K562 (cell line): ENCODE results near the gene NMT1. TPM values are rescaled to one million over a fixed set of nuclear protein-coding genes. Genes with fewer than 3 reads are reported as not detected.

Experiments used
- ATAC-seq: fragments of 200-7000 bp; cut with Tn5 transposase; 3 replicates; pipeline ENCODE4 v1.9.1; 2020; ENCODE audit warnings: moderate library complexity
- BruUV-seq: library from RNA; stranded (reverse); fragments of 400-500 nt; replicated peaks from 2 replicates; lab custom pipeline; 2021; lab: Mats Ljungman, UMichigan
- CTCF ChIA-PET: fragments of 300-600 bp; formaldehyde crosslinking; extraction: SDS; loops from one replicate; lab custom pipeline; 2021; ENCODE audit warnings: low intra/inter-chr PET ratio; lab: Yijun Ruan, JAX
- POLR2A ChIA-PET: fragments of 300-600, 350-650 bp; sonication (Branson Sonifier 250); formaldehyde crosslinking; extraction: SDS; loops from one replicate; lab custom pipeline; 2021; ENCODE audit warnings: antibody characterized with exemption, inconsistent platforms; lab: Yijun Ruan, JAX
- DNase-seq, 4 experiments: peaks; one replicate each; pipeline versions ENCODE4 v3.0.0 to v3.0.0-alpha.2; 2011 to 2018; ENCODE audit warnings: low spot score in 3 of 4, mixed read lengths in 3 of 4; ENCODE audit errors: extremely low read depth in 1 of 4
- FAIRE-seq: peaks from 2 replicates; lab custom pipeline; 2011; peaks lifted over from hg19 to GRCh38; lab: Jason Lieb, UNC
- H2AFZ ChIP-seq: 2 replicates; pipeline ENCODE4 v1.6.0; 2011; ENCODE audit warnings: low read depth, low read length, control low read depth, inconsistent platforms
- H3K27ac ChIP-seq: fragments of 200-600 bp; 3 replicates; pipeline ENCODE4 v1.8.0; 2011; ENCODE audit warnings: low read depth, mild to moderate bottlenecking, control low read depth, inconsistent platforms, low read length, moderate library complexity, mixed read lengths; ENCODE audit errors: extremely low read depth
- H3K27me3 ChIP-seq, 2 experiments: fragments of 300-600 bp in 1 of 2; 2 replicates in 1 of 2; 3 replicates in 1 of 2; pipeline versions ENCODE4 v1.6.0 to v1.8.0; 2011; ENCODE audit warnings: inconsistent platforms in 2 of 2, low read length in 2 of 2, mild to moderate bottlenecking in 1 of 2, mixed read lengths in 1 of 2, moderate library complexity in 1 of 2; ENCODE audit not compliant: control insufficient read depth in 2 of 2, insufficient read depth in 2 of 2
- H3K36me3 ChIP-seq: fragments of 300-600 bp; 3 replicates; pipeline ENCODE4 v1.8.0; 2011; ENCODE audit warnings: mild to moderate bottlenecking, low read length, inconsistent platforms; ENCODE audit not compliant: control insufficient read depth, insufficient read depth
- H3K4me1 ChIP-seq, 2 experiments: fragments of 200-600 bp in 1 of 2; replicated peaks in 1 of 2; 2 replicates in 1 of 2; 3 replicates in 1 of 2; pipeline versions ENCODE4 v1.5.1 to v1.8.0; 2011; ENCODE audit warnings: inconsistent platforms in 2 of 2, low read length in 2 of 2, mild to moderate bottlenecking in 1 of 2, mixed read lengths in 1 of 2, moderate library complexity in 1 of 2; ENCODE audit not compliant: control insufficient read depth in 2 of 2, insufficient read depth in 2 of 2
- H3K4me2 ChIP-seq: 2 replicates; pipeline ENCODE4 v1.6.1; 2011; ENCODE audit warnings: low read length, control low read depth, inconsistent platforms, mixed read lengths; ENCODE audit not compliant: insufficient read depth
- H3K4me3 ChIP-seq: fragments of 200-600 bp; sonication (generic), shearing (Covaris generic); 2 replicates; pipeline ENCODE4 v1.5.1; 2016; ENCODE audit warnings: control low read depth, inconsistent platforms
- H3K79me2 ChIP-seq: fragments of 200-600 bp; 3 replicates; pipeline ENCODE4 v1.8.0; 2011; ENCODE audit warnings: low read length, inconsistent platforms; ENCODE audit not compliant: control insufficient read depth, insufficient read depth
- H3K9ac ChIP-seq, 2 experiments: 2 replicates each; pipeline versions ENCODE4 v1.6.0 to v1.6.1; 2011; ENCODE audit warnings: low read depth in 2 of 2, low read length in 2 of 2, control low read depth in 1 of 2, inconsistent platforms in 1 of 2, mild to moderate bottlenecking in 1 of 2, mixed read lengths in 1 of 2; ENCODE audit not compliant: insufficient read depth in 1 of 2
- H3K9me1 ChIP-seq: one replicate; pipeline ENCODE4 v1.6.0; 2011; ENCODE audit warnings: inconsistent platforms, mild to moderate bottlenecking, low read length, moderate library complexity; ENCODE audit not compliant: control insufficient read depth, insufficient read depth
- H3K9me3 ChIP-seq: replicated peaks from 2 replicates; pipeline ENCODE4 v1.5.1; 2011; ENCODE audit warnings: low read depth, low read length, inconsistent platforms; ENCODE audit not compliant: control insufficient read depth, insufficient read depth
- H4K20me1 ChIP-seq: replicated peaks from 2 replicates; pipeline ENCODE4 v1.6.1; 2011; ENCODE audit warnings: low read length, inconsistent platforms, mixed read lengths; ENCODE audit not compliant: control insufficient read depth, insufficient read depth
- RFX1 ChIP-seq: fragments of 450-650 bp; IDR thresholded peaks from 2 replicates; pipeline ENCODE4 v1.6.1; 2016; ENCODE audit warnings: mild to moderate bottlenecking, moderate library complexity
- SFPQ ChIP-seq: fragments of 200-400 bp; formaldehyde crosslinking; IDR thresholded peaks from 2 replicates; pipeline ENCODE4 v1.6.1; 2017; ENCODE audit warnings: mild to moderate bottlenecking, low read depth, low read length, moderate library complexity
- THRAP3 ChIP-seq: fragments of 450-650 bp; IDR thresholded peaks from 2 replicates; pipeline ENCODE4 v1.6.1; 2016; ENCODE audit warnings: mild to moderate bottlenecking, inconsistent platforms, borderline replicate concordance
- WGBS: fragments of 100-300 bp; shearing (Covaris generic); methylation state at CpG from one replicate; pipeline ENCODE4 v1.1.6; 2016; ENCODE audit warnings: low coverage, mixed read lengths; ENCODE audit not compliant: insufficient coverage; ENCODE audit errors: missing lambda C conversion rate; 5-methylcytosine and 5-hydroxymethylcytosine counted together
- in situ Hi-C: fragments of 300-500 bp; cut with MboI; formaldehyde crosslinking; loops from 4 replicates; pipeline ENCODE4 v1.15.0; 2018; ENCODE audit warnings: inconsistent platforms, mixed read lengths
- intact Hi-C: fragments of 100-400 bp; cut with micrococcal nuclease; formaldehyde crosslinking; loops from 2 replicates; pipeline ENCODE4 v1.14.2; 2022
- polyA plus RNA-seq, 8 experiments: library from polyadenylated mRNA; depleted of rRNA in 4 of 8; stranded (reverse) in 5 of 8; unstranded in 3 of 8; fragments of >200 nt; fragmentation: Nextera tagmentation in 2 of 8; fragmentation: Illumina TruSeq in 1 of 8; extraction: Ambion mirVana in 2 of 8; extraction: Trizol in 1 of 8; gene quantifications; 2 replicates each; pipeline versions ENCODE4 v1.2.1 to v1.2.3, GENCODE V29; 2011 to 2014; ENCODE audit warnings: inconsistent platforms in 1 of 8, missing spikeins in 1 of 8
- total RNA-seq, 7 experiments: library from RNA; depleted of rRNA in 6 of 7; stranded (reverse); fragments of >200 nt in 6 of 7; fragmentation: Illumina TruSeq in 2 of 7; extraction: Trizol in 2 of 7; gene quantifications; 2 replicates each; pipeline versions ENCODE4 v1.2.1 to v1.2.3, GENCODE V29; 2011 to 2021; ENCODE audit warnings: low replicate concordance in 1 of 7
- TF ChIP-seq, protein P1 (sequence below): fragments of 250-450 bp; sonication (Bioruptor Pico); IDR thresholded peaks from 2 replicates; pipeline ENCODE4 v1.5.0; 2021

Gene NMT1
- total and polyA plus RNA-seq, 9 of the 15 experiments (the other 6 are each of a cell fraction or from before 2014, with no cell fraction given): 86.7 to 569 (median 213) TPM

- no peak overlapping the region for H3K27ac ChIP-seq
- in situ Hi-C loops: loop anchor here (10.0 kb wide), 1 partner anchor 237 kb away; no protein-coding TSS in a partner anchor
- ATAC-seq (no peak), FAIRE-seq (no peak), DNase-seq (no peak)
- WGBS: 8% methylated on average over 1 of the region's 1 CpG
- intact Hi-C loops: loop anchor here (10.0 kb wide), 2 partner anchors 113 to 237 kb away; no protein-coding TSS in a partner anchor
- TF ChIP-seq RFX1: no peak
- TF ChIP-seq, protein P1, sequence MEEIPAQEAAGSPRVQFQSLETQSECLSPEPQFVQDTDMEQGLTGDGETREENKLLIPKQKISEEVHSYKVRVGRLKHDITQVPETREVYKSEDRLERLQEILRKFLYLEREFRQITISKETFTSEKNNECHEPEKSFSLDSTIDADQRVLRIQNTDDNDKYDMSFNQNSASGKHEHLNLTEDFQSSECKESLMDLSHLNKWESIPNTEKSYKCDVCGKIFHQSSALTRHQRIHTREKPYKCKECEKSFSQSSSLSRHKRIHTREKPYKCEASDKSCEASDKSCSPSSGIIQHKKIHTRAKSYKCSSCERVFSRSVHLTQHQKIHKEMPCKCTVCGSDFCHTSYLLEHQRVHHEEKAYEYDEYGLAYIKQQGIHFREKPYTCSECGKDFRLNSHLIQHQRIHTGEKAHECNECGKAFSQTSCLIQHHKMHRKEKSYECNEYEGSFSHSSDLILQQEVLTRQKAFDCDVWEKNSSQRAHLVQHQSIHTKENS: no peak
- TF ChIP-seq SFPQ: no peak
- TF ChIP-seq THRAP3: no peak
- no peak overlapping the region for H2AFZ ChIP-seq
- H3K9me3 ChIP-seq: no peaks in the 10 kb centered on the region
- no peaks in the 10 kb centered on the region for H4K20me1 ChIP-seq
- ChIA-PET POLR2A (interaction anchor here (0.9 to 1.5 kb wide), 3 partner anchors 9 to 14 kb away, joined by 3 to 4 read pairs (median 3); no protein-coding TSS in a partner anchor), CTCF (interaction anchor here (0.6 kb wide), 1 partner anchor 19 kb away, joined by 6 read pairs; no protein-coding TSS in a partner anchor)
- H3K4me2 ChIP-seq: no peak overlapping the region
- H3K9ac ChIP-seq: no peak overlapping the region
- no TSS peak for BruUV-seq
- peaks cover 3% of the 10 kb centered on the region for H3K9me1 ChIP-seq
- H3K4me3 ChIP-seq: no peak overlapping the region
- H3K4me1 ChIP-seq: peaks cover 0 to 14% of the 10 kb centered on the region in 2 experiments; a peak in 2 of 5 replicates
- no peaks in the 10 kb centered on the region for H3K36me3 ChIP-seq
- H3K27me3 ChIP-seq: peaks cover 5 to 30% of the 10 kb centered on the region in 2 experiments; a peak in 3 of 5 replicates
- no peaks in the 10 kb centered on the region for H3K79me2 ChIP-seq
Measured at GRCh38 chr17:45011767-45012166, 49.4 kb upstream of the NMT1 start.
